ENCODE measurements around the gene CPSF4.
"Not testable (repeated sequence)": the region's sequence is repeated elsewhere in the genome, so short reads cannot be mapped to it uniquely, and the experiment has no call there.

CPSF4 gene

DNA sequence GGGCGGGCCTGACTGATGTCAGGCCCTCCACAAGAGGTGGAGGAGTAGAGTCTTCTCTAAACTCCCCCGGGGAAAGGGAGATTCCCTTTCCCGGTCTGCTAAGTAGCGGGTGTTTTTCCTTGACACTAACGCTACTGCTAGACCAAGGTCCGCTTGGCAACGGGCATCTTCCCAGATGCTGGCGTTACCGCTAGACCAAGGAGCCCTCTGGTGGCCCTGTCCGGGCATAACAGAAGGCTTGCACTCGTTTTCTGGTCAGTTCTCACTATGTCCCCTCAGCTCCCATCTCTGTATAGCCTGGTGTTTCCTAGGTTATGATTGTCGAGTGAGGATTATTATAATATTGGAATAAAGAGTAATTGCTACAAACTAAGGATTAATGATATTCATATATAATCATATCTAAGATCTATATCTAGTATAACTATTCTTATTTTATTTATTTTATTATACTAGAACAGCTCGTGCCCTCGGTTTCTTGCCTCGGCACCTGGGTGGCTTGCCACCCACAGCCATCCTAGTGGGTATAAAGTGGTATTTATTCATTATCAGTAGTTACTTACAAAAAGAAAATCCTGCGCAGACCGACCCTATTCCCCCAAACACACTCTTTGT lies 23.1 kb upstream of the CPSF4 start:
- not testable (repeated sequence) for H3K4me1 ChIP-seq (ENCODE audit: control insufficient read depth, insufficient read depth, low read length); H3K27me3 ChIP-seq (ENCODE audit: control insufficient read depth, insufficient read depth, low read length); H3K9ac ChIP-seq (ENCODE audit: low read length); H3K27ac ChIP-seq (ENCODE audit: low read depth, low read length); H3K4me3 ChIP-seq (ENCODE audit: low read length)
- H3K36me3 ChIP-seq (ENCODE audit: control insufficient read depth, insufficient read depth, low read length): peaks cover 43% of the 10 kb centered on the region

DNA sequence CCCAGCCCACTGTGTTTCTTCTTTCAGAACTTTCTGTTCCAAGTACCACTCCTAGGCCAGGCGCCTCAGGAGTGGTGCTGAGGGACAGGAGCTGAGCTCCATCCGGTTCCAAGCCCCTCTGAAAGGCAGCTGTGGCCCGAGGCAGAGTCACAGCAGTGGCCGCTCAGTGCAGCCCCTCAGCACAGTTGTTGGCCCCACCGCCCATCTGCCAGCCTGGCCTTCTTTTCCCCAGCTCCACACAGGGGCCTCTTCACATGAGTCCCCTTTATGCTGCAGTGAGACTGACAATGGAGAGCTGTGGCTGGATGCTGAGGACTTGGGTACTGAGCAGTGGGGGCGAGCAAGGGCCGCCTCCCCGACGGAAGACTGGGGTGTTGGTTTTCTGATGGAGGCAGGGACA lies 20.5 kb upstream of the CPSF4 start:
- H3K27me3 ChIP-seq (ENCODE audit: control insufficient read depth, insufficient read depth, low read length): no peaks in the 10 kb centered on the region
- H3K9ac ChIP-seq (ENCODE audit: low read length): no peak overlapping the region
- H3K4me1 ChIP-seq (ENCODE audit: control insufficient read depth, insufficient read depth, low read length): no peaks in the 10 kb centered on the region
- no peak overlapping the region for H3K4me3 ChIP-seq (ENCODE audit: low read length)
- no peak overlapping the region for H3K27ac ChIP-seq (ENCODE audit: low read depth, low read length)
- H3K36me3 ChIP-seq (ENCODE audit: control insufficient read depth, insufficient read depth, low read length): peaks cover 38% of the 10 kb centered on the region

DNA sequence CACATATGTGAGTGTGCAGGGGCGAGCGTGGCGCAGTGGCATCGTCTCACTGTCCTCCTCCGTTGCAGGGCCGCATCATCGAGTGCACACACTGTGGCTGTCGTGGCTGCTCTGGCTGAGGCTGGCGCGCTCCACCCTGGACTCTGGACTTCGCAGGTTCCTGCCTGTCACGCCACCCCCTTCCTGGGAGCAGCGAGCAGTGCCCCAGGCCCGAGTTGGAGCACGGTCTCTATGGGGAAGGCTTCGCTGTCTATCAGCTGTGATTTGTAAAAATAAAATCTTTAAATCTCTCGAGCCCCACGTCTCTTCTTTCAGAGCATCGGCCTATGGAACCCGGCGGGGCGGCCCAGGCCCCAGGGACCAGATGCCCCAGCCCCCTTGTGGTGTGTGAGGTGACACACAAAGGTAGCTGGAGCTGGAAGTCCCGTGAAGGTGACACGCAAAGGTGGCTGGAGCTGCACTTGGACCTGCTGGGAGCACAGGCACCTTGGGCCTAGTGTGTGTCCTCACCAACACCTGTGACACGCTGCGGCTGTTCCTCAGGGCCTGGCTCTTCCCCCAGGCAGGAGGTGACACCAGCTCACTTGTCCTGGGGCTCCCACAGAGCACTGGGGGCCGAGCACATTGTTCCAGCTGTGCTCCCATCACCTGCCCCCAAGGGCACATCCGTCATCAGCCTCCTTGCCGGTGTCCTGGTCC lies 19.3 kb upstream of the CPSF4 start:
- peaks cover 47% of the 10 kb centered on the region for H3K36me3 ChIP-seq (ENCODE audit: control insufficient read depth, insufficient read depth, low read length)
- no peak overlapping the region for H3K9ac ChIP-seq (ENCODE audit: low read length)
- H3K4me3 ChIP-seq (ENCODE audit: low read length): no peak overlapping the region
- H3K27ac ChIP-seq (ENCODE audit: low read depth, low read length): no peak overlapping the region
- no peaks in the 10 kb centered on the region for H3K4me1 ChIP-seq (ENCODE audit: control insufficient read depth, insufficient read depth, low read length)
- no peaks in the 10 kb centered on the region for H3K27me3 ChIP-seq (ENCODE audit: control insufficient read depth, insufficient read depth, low read length)

DNA sequence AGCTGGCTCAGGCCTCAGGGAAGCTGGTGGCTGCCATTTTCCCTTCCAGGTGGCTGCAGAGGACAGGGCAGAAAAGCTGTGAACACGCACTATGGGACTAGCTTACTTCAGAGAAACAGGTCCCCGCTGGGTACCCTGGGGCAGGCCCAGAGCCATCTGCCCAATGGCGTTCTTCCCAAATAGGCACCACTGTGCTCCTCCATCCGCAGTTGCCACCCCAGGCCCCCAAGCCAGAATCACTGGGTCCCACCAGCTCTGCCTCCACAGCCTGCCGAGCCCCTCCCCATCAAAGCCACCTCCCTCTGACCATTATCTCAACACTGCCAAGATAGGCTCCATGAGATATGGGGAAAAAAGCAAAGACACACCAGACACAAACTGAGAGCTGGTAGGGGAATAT lies 18.5 kb upstream of the CPSF4 start:
- Histone ChIP-seq H3K27me3 (ENCODE audit: control insufficient read depth, insufficient read depth, low read length) (no peaks in the 10 kb centered on the region), H3K36me3 (ENCODE audit: control insufficient read depth, insufficient read depth, low read length) (peaks cover 52% of the 10 kb centered on the region), H3K9ac (ENCODE audit: low read length) (no peak overlapping the region), H3K4me1 (ENCODE audit: control insufficient read depth, insufficient read depth, low read length) (no peaks in the 10 kb centered on the region), H3K27ac (ENCODE audit: low read depth, low read length) (no peak overlapping the region), H3K4me3 (ENCODE audit: low read length) (no peak overlapping the region)

DNA sequence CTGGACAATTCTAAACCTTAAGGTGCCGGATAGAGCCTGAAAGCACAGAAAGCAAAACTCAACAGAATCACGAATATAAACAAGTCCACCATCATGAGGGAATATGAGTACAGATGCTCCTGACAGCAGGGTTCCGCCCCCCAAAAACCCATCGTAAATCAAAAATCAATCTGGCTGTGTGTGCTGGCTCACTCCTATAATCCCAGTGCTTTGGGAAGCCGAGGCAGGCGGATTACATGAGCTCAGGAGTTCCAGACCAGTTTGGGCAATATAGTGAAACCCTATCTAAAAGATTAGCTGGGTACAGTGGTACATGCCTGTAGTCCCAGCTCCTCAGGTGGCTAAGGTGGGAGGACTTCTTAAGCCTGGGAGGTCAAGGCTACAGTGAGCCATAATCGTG lies 17.8 kb upstream of the CPSF4 start:
- no peak overlapping the region for H3K4me3 ChIP-seq (ENCODE audit: low read length)
- H3K27ac ChIP-seq (ENCODE audit: low read depth, low read length): no peak overlapping the region
- no peaks in the 10 kb centered on the region for H3K27me3 ChIP-seq (ENCODE audit: control insufficient read depth, insufficient read depth, low read length)
- H3K9ac ChIP-seq (ENCODE audit: low read length): no peak overlapping the region
- H3K4me1 ChIP-seq (ENCODE audit: control insufficient read depth, insufficient read depth, low read length): no peaks in the 10 kb centered on the region
- peaks cover 51% of the 10 kb centered on the region for H3K36me3 ChIP-seq (ENCODE audit: control insufficient read depth, insufficient read depth, low read length)

DNA sequence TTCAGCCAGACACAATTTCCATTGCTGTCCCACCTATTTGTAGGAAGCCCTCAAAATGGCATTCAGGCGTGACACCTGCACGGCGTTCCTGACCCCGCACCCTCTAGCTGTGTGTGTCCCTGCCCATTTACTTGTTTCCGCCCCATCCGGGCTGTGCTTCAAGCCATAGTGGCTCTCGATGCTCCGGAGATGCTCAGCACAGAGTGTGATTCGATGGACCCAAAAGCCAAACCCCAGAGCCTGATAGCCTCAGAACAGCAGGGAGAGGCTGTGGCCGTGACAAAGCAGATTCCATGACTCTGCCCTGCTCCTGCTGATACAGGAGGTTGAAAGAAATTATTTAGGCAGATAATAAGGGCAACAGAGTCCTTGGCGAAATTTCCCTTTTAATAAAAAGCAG lies 16.6 kb upstream of the CPSF4 start:
- no peak overlapping the region for H3K9ac ChIP-seq (ENCODE audit: low read length)
- no peak overlapping the region for H3K27ac ChIP-seq (ENCODE audit: low read depth, low read length)
- H3K4me1 ChIP-seq (ENCODE audit: control insufficient read depth, insufficient read depth, low read length): no peaks in the 10 kb centered on the region
- H3K4me3 ChIP-seq (ENCODE audit: low read length): no peak overlapping the region
- H3K27me3 ChIP-seq (ENCODE audit: control insufficient read depth, insufficient read depth, low read length): no peaks in the 10 kb centered on the region
- H3K36me3 ChIP-seq (ENCODE audit: control insufficient read depth, insufficient read depth, low read length): peaks cover 49% of the 10 kb centered on the region

DNA sequence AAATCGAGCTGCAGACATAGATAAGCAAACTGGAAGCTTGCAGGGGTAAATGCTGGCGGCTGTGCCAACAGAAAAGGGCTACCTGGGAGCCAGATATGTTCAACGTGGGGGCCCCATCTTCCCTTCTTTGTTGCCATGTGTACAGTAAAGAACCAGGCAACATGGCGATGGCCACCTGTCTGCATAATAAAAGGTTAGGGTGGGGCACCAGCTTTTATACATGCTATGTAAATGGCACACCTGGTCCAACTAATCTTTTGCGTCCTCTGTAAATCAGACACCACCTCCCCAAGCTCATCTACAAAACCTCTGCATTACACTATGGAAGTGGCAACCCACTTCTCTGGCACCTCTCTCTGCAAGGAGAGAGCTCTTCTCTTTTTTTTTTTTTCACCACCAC lies 16.1 kb upstream of the CPSF4 start:
- peaks cover 45% of the 10 kb centered on the region for H3K36me3 ChIP-seq (ENCODE audit: control insufficient read depth, insufficient read depth, low read length)
- no peaks in the 10 kb centered on the region for H3K27me3 ChIP-seq (ENCODE audit: control insufficient read depth, insufficient read depth, low read length)
- no peak overlapping the region for H3K4me3 ChIP-seq (ENCODE audit: low read length)
- H3K4me1 ChIP-seq (ENCODE audit: control insufficient read depth, insufficient read depth, low read length): no peaks in the 10 kb centered on the region
- H3K9ac ChIP-seq (ENCODE audit: low read length): no peak overlapping the region
- H3K27ac ChIP-seq (ENCODE audit: low read depth, low read length): no peak overlapping the region

DNA sequence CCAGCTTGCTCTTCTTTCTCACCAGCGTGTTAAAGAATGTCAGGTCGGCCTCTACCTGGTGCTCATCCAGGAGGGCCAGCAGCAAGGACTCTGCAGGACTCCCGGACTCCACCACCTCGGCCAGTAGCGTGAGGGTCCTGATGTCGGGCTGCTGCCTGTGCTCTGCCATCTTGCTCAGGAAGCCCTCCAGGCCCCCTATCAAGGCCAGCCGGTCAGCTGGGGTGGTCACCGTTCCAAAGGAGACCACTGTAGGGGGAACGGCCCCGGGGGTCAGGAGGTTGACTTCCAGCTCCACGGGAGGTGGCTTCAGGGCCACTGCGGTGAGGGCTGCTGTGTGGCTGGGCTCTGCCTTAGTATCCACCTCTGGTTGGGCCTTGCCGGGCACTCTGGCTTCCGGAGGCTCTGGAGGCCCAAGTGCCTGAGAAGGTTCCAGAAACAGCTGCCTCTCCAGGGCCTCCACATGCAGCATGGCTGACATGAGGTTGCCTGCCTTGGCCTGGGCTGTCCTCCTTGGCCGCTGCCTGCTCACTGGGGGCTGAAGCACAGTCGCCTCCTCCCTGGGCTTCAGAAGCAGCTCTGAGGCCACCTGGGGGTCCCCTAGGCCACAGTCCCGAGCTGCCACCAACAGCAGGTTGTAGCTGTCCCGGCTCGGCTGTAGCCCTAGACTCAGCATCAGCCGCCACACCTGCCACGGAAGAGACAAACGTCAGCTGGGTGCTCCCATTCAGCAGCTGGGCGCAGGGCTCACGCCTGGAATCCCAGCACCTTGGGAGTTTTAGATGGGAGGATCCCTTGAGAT lies 13.6 kb upstream of the CPSF4 start:
- H3K36me3 ChIP-seq (ENCODE audit: control insufficient read depth, insufficient read depth, low read length): peaks cover 37% of the 10 kb centered on the region
- H3K27ac ChIP-seq (ENCODE audit: low read depth, low read length): no peak overlapping the region
- no peak overlapping the region for H3K9ac ChIP-seq (ENCODE audit: low read length)

DNA sequence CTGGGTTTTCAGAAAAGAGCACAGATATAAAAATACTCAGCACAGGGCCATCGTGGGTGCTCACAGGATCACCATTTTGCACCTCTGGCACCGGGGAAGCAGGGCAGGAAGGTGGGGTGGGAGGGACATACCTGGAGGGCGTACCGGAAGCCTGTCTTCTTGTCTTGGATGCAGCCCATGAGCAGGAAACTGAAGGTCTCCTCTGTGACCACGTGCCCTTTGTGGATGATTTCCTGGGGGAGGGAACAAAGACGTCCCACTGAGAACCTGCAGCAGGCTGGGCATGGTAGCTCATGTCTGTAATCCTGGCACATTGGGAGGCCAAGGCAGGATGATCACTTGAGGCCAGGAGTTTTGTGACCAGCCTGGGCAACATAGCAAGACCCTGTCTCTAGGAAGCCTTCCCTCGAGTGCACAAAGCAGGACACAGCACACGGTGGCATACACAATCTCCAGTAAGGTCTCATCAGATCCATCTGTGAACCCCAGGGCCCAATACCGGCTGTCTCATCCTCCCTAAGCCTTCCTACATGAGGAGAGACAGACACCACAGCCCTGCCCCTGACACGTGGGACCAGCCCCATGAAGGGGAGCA lies 9.7 kb upstream of the CPSF4 start:
- Histone ChIP-seq H3K36me3 (ENCODE audit: control insufficient read depth, insufficient read depth, low read length) (peaks cover 36% of the 10 kb centered on the region), H3K4me3 (ENCODE audit: low read length) (no peak overlapping the region), H3K27me3 (ENCODE audit: control insufficient read depth, insufficient read depth, low read length) (no peaks in the 10 kb centered on the region), H3K27ac (ENCODE audit: low read depth, low read length) (no peak overlapping the region), H3K9ac (ENCODE audit: low read length) (no peak overlapping the region), H3K4me1 (ENCODE audit: control insufficient read depth, insufficient read depth, low read length) (no peaks in the 10 kb centered on the region)

More for the DNA sequence above, 13.6 kb upstream of the CPSF4 start:
- no peaks in the 10 kb centered on the region for H3K4me1 ChIP-seq (ENCODE audit: control insufficient read depth, insufficient read depth, low read length)
- no peak overlapping the region for H3K4me3 ChIP-seq (ENCODE audit: low read length)
- no peaks in the 10 kb centered on the region for H3K27me3 ChIP-seq (ENCODE audit: control insufficient read depth, insufficient read depth, low read length)

DNA sequence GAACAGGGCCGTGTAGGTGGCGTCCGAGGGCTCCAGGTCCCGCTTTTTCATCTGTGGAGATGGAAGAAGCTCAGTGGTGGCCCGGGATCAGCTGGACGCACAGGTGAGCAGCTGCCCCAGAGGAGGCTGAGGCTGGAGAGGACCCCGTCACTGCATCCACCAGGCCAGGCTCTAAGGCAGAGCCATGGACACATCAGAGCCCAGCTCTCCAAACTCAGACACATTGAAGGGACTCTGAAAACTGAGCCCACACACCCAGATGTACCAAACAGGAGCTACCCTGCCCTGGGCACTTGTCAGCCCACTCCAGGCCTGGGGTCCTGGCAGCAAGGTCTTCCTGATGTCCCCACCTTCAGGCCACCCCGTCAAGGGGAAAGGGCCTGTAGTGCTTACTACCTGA lies 9.0 kb upstream of the CPSF4 start:
- no peak overlapping the region for H3K4me3 ChIP-seq (ENCODE audit: low read length)
- H3K9ac ChIP-seq (ENCODE audit: low read length): no peak overlapping the region
- no peak overlapping the region for H3K27ac ChIP-seq (ENCODE audit: low read depth, low read length)
- peaks cover 31% of the 10 kb centered on the region for H3K36me3 ChIP-seq (ENCODE audit: control insufficient read depth, insufficient read depth, low read length)
- H3K4me1 ChIP-seq (ENCODE audit: control insufficient read depth, insufficient read depth, low read length): no peaks in the 10 kb centered on the region
- no peaks in the 10 kb centered on the region for H3K27me3 ChIP-seq (ENCODE audit: control insufficient read depth, insufficient read depth, low read length)

DNA sequence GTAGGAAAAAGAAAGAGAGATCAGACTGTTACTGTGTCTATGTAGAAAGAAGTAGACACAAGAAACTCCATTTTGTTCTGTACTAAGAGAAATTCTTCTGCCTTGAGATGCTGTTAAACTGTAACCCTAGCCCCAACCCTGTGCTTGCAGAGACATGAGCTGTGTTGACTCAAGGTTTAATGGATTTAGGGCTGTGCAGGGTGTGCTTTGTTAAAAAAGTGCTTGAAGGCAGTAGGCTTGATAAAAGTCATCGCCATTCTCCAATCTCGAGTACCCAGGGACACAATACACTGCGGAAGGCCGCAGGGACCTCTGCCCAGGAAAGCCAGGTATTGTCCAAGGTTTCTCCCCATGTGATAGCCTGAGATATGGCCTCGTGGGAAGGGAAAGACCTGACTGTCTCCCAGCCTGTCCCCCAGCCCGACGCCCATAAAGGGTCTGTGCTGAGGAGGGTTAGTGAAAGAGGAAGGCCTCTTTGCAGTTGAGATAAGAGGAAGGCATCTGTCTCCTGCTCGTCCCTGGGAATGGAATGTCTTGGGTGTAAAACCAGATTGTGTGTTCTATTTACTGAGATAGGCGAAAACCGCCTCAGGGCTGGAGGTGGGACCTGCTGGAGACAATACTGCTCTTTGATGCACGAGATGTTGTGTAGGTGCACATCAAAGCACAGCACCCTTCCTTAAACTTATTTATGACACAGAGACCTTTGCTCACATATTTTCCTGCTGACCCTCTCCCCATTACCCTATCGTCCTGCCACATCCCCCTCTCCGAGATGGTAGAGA lies 6.8 kb upstream of the CPSF4 start:
- peaks cover 29% of the 10 kb centered on the region for H3K36me3 ChIP-seq (ENCODE audit: control insufficient read depth, insufficient read depth, low read length)
- H3K9ac ChIP-seq (ENCODE audit: low read length); H3K27ac ChIP-seq (ENCODE audit: low read depth, low read length); H3K4me1 ChIP-seq (ENCODE audit: control insufficient read depth, insufficient read depth, low read length); H3K27me3 ChIP-seq (ENCODE audit: control insufficient read depth, insufficient read depth, low read length); H3K4me3 ChIP-seq (ENCODE audit: low read length): not testable (repeated sequence)

DNA sequence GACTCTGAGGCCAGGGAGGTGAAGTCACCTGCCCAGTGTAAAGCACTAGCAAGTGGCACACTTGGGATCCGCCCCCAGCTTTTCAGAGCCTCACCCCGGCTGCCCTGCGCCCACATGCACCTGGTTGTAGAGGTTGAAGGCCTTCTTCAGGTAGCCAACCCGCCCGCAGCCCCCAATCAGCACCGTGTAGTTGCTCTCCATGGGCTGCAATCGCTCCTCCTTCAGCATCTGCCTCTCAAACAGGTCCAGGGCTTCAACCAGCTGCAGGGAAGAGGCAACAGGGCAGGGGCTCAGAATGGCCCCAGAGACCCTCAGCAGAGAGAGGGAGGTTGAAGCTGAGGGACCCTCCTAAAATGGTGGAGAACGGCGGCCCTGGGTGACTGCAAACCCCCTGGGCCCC lies 5.6 kb upstream of the CPSF4 start:
- peaks cover 29% of the 10 kb centered on the region for H3K36me3 ChIP-seq (ENCODE audit: control insufficient read depth, insufficient read depth, low read length)
- H3K4me1 ChIP-seq (ENCODE audit: control insufficient read depth, insufficient read depth, low read length): peaks cover 5% of the 10 kb centered on the region
- no peak overlapping the region for H3K9ac ChIP-seq (ENCODE audit: low read length)
- H3K4me3 ChIP-seq (ENCODE audit: low read length): no peak overlapping the region
- no peaks in the 10 kb centered on the region for H3K27me3 ChIP-seq (ENCODE audit: control insufficient read depth, insufficient read depth, low read length)
- no peak overlapping the region for H3K27ac ChIP-seq (ENCODE audit: low read depth, low read length)
